HCT116 (cell line): ENCODE measurements around the gene GPALPP1. TPM values are rescaled to one million over a fixed set of nuclear protein-coding genes. Genes with fewer than 3 reads are reported as not detected.
"Not testable (repeated sequence)": the region's sequence is repeated elsewhere in the genome, so short reads cannot be mapped to it uniquely, and the experiment has no call there.

ENCODE experiments used
- ATAC-seq: fragments of 200-7000 bp; cut with Tn5 transposase; 2 replicates; pipeline ENCODE4 v1.9.1; 2020; ENCODE audit warnings: mild to moderate bottlenecking, moderate library complexity
- BruUV-seq: library from RNA; stranded (reverse); fragments of 400-500 nt; replicated peaks from 2 replicates; lab custom pipeline; 2021; lab: Mats Ljungman, UMichigan
- CTCF ChIA-PET: fragments of 300-600 bp; sonication (Branson Sonifier 250); formaldehyde crosslinking; loops from one replicate; lab custom pipeline; 2021; ENCODE audit warnings: antibody characterized with exemption; lab: Charles Lee
- POLR2A ChIA-PET: fragments of 300-600, 350-600 bp; sonication (Branson Sonifier 250); formaldehyde crosslinking; loops from one replicate; lab custom pipeline; 2021; ENCODE audit warnings: antibody characterized with exemption; lab: Charles Lee
- RAD21 ChIA-PET, 2 experiments: fragments of 300-600 bp; sonication (Branson Sonifier 250); formaldehyde crosslinking; loops; one replicate each; lab custom pipeline; 2023; ENCODE audit warnings: low total read pairs in 2 of 2; ENCODE audit not compliant: uncharacterized antibody in 2 of 2, unreplicated experiment in 2 of 2, low non-redundant PET in 1 of 2; lab: Charles Lee
- DNase-seq: peaks from one replicate; pipeline ENCODE4 v3.0.0-alpha.2; 2010; ENCODE audit warnings: low read depth, low spot score
- H2AFZ ChIP-seq: fragments of 200-600 bp; shearing (Covaris generic), sonication (generic); 2 replicates; pipeline ENCODE4 v1.6.1; 2017; ENCODE audit warnings: low read depth, mixed run types, mixed read lengths, antibody characterized with exemption, low read length; ENCODE audit not compliant: poor library complexity, severe bottlenecking
- H3K27ac ChIP-seq: 2 replicates; pipeline ENCODE4 v1.5.1; 2012; ENCODE audit warnings: low read depth, low read length
- H3K27me3 ChIP-seq: fragments of 200-600 bp; sonication (generic); 2 replicates; pipeline ENCODE4 v1.6.1; 2016; ENCODE audit warnings: mixed run types, low read length, mixed read lengths; ENCODE audit not compliant: insufficient read depth
- H3K36me3 ChIP-seq, 2 experiments: fragments of 200-500 bp in 1 of 2; fragments of 200-600 bp in 1 of 2; sonication (Bioruptor generic) in 1 of 2; sonication (generic) in 1 of 2; 2 replicates each; pipeline versions ENCODE4 v1.5.1 to v1.6.1; 2014 to 2016; ENCODE audit warnings: low read length in 2 of 2, inconsistent platforms in 1 of 2, mixed read lengths in 1 of 2, mixed run types in 1 of 2; ENCODE audit not compliant: insufficient read depth in 2 of 2, control insufficient read depth in 1 of 2
- H3K4me1 ChIP-seq, 2 experiments: fragments of 200-600 bp in 1 of 2; sonication (generic) in 1 of 2; 2 replicates each; pipeline versions ENCODE4 v1.5.1 to v1.6.1; 2012 to 2017; ENCODE audit warnings: low read length in 2 of 2, inconsistent platforms in 1 of 2, mild to moderate bottlenecking in 1 of 2, mixed read lengths in 1 of 2, mixed run types in 1 of 2, moderate library complexity in 1 of 2; ENCODE audit not compliant: insufficient read depth in 2 of 2, control insufficient read depth in 1 of 2
- H3K4me2 ChIP-seq: fragments of 200-600 bp; sonication (generic); 2 replicates; pipeline ENCODE4 v1.6.1; 2017; ENCODE audit warnings: mixed run types, low read length, mixed read lengths
- H3K4me3 ChIP-seq, 2 experiments: fragments of 200-600 bp in 1 of 2; sonication (generic) in 1 of 2; replicated peaks in 1 of 2; 2 replicates each; pipeline ENCODE4 v1.5.1; 2011 to 2016; ENCODE audit warnings: low read length in 2 of 2, control low read depth in 1 of 2, low read depth in 1 of 2, mild to moderate bottlenecking in 1 of 2, mixed read lengths in 1 of 2, mixed run types in 1 of 2
- H3K79me2 ChIP-seq: fragments of 200-600 bp; sonication (generic); 2 replicates; pipeline ENCODE4 v1.6.1; 2017; ENCODE audit warnings: mild to moderate bottlenecking, mixed run types, low read length, moderate library complexity, mixed read lengths; ENCODE audit not compliant: insufficient read depth
- H3K9ac ChIP-seq: fragments of 200-600 bp; sonication (generic); 2 replicates; pipeline ENCODE4 v1.6.1; 2016; ENCODE audit warnings: low read length, mixed read lengths
- H3K9me2 ChIP-seq: fragments of 200-600 bp; sonication (generic), shearing (Covaris generic); 2 replicates; pipeline ENCODE4 v1.6.1; 2017; ENCODE audit warnings: mixed run types, mild to moderate bottlenecking, moderate library complexity; ENCODE audit not compliant: insufficient read depth
- H3K9me3 ChIP-seq, 2 experiments: fragments of 200-500 bp in 1 of 2; fragments of 200-600 bp in 1 of 2; sonication (Bioruptor generic) in 1 of 2; sonication (generic) in 1 of 2; 2 replicates each; pipeline ENCODE4 v1.6.1; 2014 to 2017; ENCODE audit warnings: low read length in 2 of 2, mixed read lengths in 2 of 2, inconsistent platforms in 1 of 2, low read depth in 1 of 2, mild to moderate bottlenecking in 1 of 2, mixed run types in 1 of 2, moderate library complexity in 1 of 2; ENCODE audit not compliant: control insufficient read depth in 1 of 2, insufficient read depth in 1 of 2
- H4K20me1 ChIP-seq: fragments of 200-600 bp; sonication (generic), shearing (Covaris generic); 2 replicates; pipeline ENCODE4 v1.6.1; 2017; ENCODE audit warnings: mixed run types, mild to moderate bottlenecking, moderate library complexity; ENCODE audit not compliant: insufficient read depth
- ATF3 ChIP-seq: IDR thresholded peaks from 2 replicates; pipeline ENCODE4 v1.6.1; 2012
- CBX3 ChIP-seq: IDR thresholded peaks from 2 replicates; pipeline ENCODE4 v1.6.1; 2012; ENCODE audit warnings: low read depth
- CEBPB ChIP-seq: IDR thresholded peaks from 2 replicates; pipeline ENCODE4 v1.6.1; 2012; ENCODE audit warnings: low read depth
- CTCF ChIP-seq, 3 experiments: fragments of 200-600 bp in 1 of 3; sonication (generic) in 1 of 3; IDR thresholded peaks in 2 of 3; conservative IDR thresholded peaks in 1 of 3; 2 replicates each; pipeline ENCODE4 v1.5.1; 2012 to 2017; ENCODE audit warnings: low read depth in 2 of 3, low read length in 2 of 3, antibody characterized with exemption in 1 of 3, borderline replicate concordance in 1 of 3, control low read depth in 1 of 3, mild to moderate bottlenecking in 1 of 3, mixed read lengths in 1 of 3, mixed run types in 1 of 3, moderate library complexity in 1 of 3; ENCODE audit not compliant: insufficient read depth in 1 of 3
- EZH2phosphoT487 ChIP-seq: fragments of 200-600 bp; IDR thresholded peaks from 2 replicates; pipeline ENCODE4 v1.6.1; 2018; ENCODE audit warnings: antibody characterized with exemption, borderline replicate concordance
- JUND ChIP-seq: IDR thresholded peaks from 2 replicates; pipeline ENCODE4 v1.6.1; 2012
- MAX ChIP-seq: IDR thresholded peaks from 2 replicates; pipeline ENCODE4 v1.6.1; 2012
- POLR2A ChIP-seq: IDR thresholded peaks from 2 replicates; pipeline ENCODE4 v1.7.0; 2011; ENCODE audit warnings: borderline replicate concordance; ENCODE audit not compliant: insufficient read depth, insufficient read length; ENCODE audit errors: extremely low read depth
- RAD21 ChIP-seq: IDR thresholded peaks from 2 replicates; pipeline ENCODE4 v1.6.1; 2012; ENCODE audit warnings: low read depth, mild to moderate bottlenecking
- REST ChIP-seq: IDR thresholded peaks from 2 replicates; pipeline ENCODE4 v1.6.1; 2012; ENCODE audit warnings: low read depth
- SRF ChIP-seq: IDR thresholded peaks from 2 replicates; pipeline ENCODE4 v1.6.1; 2012; ENCODE audit warnings: low read depth
- TCF7L2 ChIP-seq: IDR thresholded peaks from 2 replicates; pipeline ENCODE4 v1.7.0; 2011; ENCODE audit warnings: borderline replicate concordance, inconsistent platforms; ENCODE audit not compliant: insufficient read depth, insufficient read length; ENCODE audit errors: extremely low read depth
- YY1 ChIP-seq: IDR thresholded peaks from 2 replicates; pipeline ENCODE4 v1.6.1; 2011; ENCODE audit warnings: low read length, low read depth, moderate library complexity, mild to moderate bottlenecking; ENCODE audit not compliant: insufficient replicate concordance; ENCODE audit errors: extremely low read depth
- ZFX ChIP-seq: fragments of 450-650 bp; IDR thresholded peaks from 2 replicates; pipeline ENCODE4 v1.6.1; 2017
- ZNF274 ChIP-seq: fragments of 200-500 bp; sonication (Bioruptor generic); IDR thresholded peaks from 2 replicates; pipeline ENCODE4 v1.6.1; 2014; ENCODE audit warnings: mild to moderate bottlenecking, low read depth, low read length, inconsistent platforms
- intact Hi-C: fragments of 100-400 bp; cut with micrococcal nuclease; formaldehyde crosslinking; loops from 2 replicates; pipeline ENCODE4 v1.10.0; 2022
- total RNA-seq: library from RNA; stranded (reverse); gene quantifications from one replicate; pipeline ENCODE4 v1.2.1, GENCODE V29; 2021; ENCODE audit not compliant: unreplicated experiment

Gene GPALPP1
- total RNA-seq, 1 experiment from 2014 or later: 21.3 TPM

- DNase-seq: no peak
- Histone ChIP-seq H3K36me3 (no peaks in the 10 kb centered on the region), H3K79me2 (no peaks in the 10 kb centered on the region), H2AFZ (no peak overlapping the region), H3K27me3 (no peaks in the 10 kb centered on the region), H3K9me3 (no peaks in the 10 kb centered on the region)
- RAD21 ChIA-PET: no interaction called here
- TF ChIP-seq JUND: no peak
- TF ChIP-seq YY1: no peak
- no peak for TF ChIP-seq TCF7L2
- TF ChIP-seq EZH2phosphoT487: no peak
- no peak for TF ChIP-seq RAD21
- TF ChIP-seq MAX: no peak
- no peak for TF ChIP-seq ZFX
- no peak for TF ChIP-seq ATF3
- TF ChIP-seq CBX3: no peak
- no peak for TF ChIP-seq CTCF (IDR thresholded peaks at IDR 0.05 in 2 of 3, conservative IDR thresholded peaks at IDR 0.05 in 1 of 3; ENCODE audit: borderline replicate concordance in 1 of 3, insufficient read depth in 1 of 3, low read depth in 2 of 3, low read length in 2 of 3)
- no peak for TF ChIP-seq REST
- TF ChIP-seq ZNF274: no peak
- no peak for TF ChIP-seq CEBPB
- no peak for TF ChIP-seq SRF
- TF ChIP-seq POLR2A: no peak
- TF ChIP-seq, all 23 proteins: peak for 0
- H3K4me2 ChIP-seq: no peak overlapping the region
- H3K9me2 ChIP-seq: no peaks in the 10 kb centered on the region
- intact Hi-C loops: no loop called here
- H3K9ac ChIP-seq: no peak overlapping the region
- H3K4me1 ChIP-seq: peaks cover 0 to 13% of the 10 kb centered on the region in 2 experiments; a peak in 2 of 4 replicates
- no peak overlapping the region for H3K27ac ChIP-seq
- POLR2A ChIA-PET: no interaction called here
- no TSS peak for BruUV-seq
- CTCF ChIA-PET: no interaction called here
- ATAC-seq: no peak
- H4K20me1 ChIP-seq: no peaks in the 10 kb centered on the region
- no peak overlapping the region for H3K4me3 ChIP-seq
Measured at GRCh38 chr13:45063261-45063860, 74.0 kb downstream of the GPALPP1 start.

GRCh38 chr13:45063889-45064288 is 74.6 kb downstream of the GPALPP1 start:
- H3K79me2 ChIP-seq, POLR2A ChIA-PET, H3K4me2 ChIP-seq, H4K20me1 ChIP-seq, CTCF ChIA-PET, H3K9me2 ChIP-seq, H3K4me3 ChIP-seq, RAD21 ChIA-PET, intact Hi-C loops, H3K9me3 ChIP-seq, H3K4me1 ChIP-seq, H3K27me3 ChIP-seq, H3K9ac ChIP-seq, ATAC-seq, H3K36me3 ChIP-seq, H3K27ac ChIP-seq, BruUV-seq, DNase-seq, H2AFZ ChIP-seq: not testable (repeated sequence)
